ENCODE results near the gene DUSP9. TPM values are rescaled to one million over a fixed set of nuclear protein-coding genes. Genes with fewer than 3 reads are reported as not detected.
"Not testable (repeated sequence)": the region's sequence is repeated elsewhere in the genome, so short reads cannot be mapped to it uniquely, and the experiment has no call there.

DUSP9 gene
- total RNA-seq, 2 donors from 2014 or later = not detected

- intact Hi-C loops (cut with DNase I) = no loop called here
- no peak for DNase-seq (ENCODE audit: low spot score)
Observed at GRCh38 chrX:153687121-153688039, 40.4 kb downstream of the DUSP9 start, which contains the start of gene SLC6A8. Gene SLC6A8 (plus strand): TSS chrX:153687926. CDS start chrX:153688575, 649 bp downstream.

DNA sequence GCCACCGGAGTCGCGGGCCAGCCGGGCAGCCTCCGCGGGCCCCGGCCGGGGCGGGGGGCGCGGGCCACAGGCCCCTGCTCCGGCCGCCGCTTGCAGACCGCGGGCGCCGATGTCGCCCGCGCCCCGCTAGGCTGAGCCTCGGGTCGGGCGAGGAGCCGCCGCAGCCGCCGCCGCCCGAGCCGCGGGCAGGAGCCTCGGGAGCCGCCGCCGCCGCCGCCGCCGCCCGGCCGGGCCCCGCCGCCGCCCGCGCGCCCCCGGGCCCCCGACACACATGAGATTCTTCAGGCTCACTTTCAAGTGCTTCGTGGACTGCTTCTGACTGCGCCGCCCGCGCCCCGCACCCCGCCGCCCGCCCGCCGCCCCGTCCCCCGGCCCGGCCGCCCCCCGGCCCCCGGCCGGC is 41.1 kb downstream of the DUSP9 start:
- no peak for DNase-seq (ENCODE audit: low spot score)
- intact Hi-C loops (cut with DNase I) = no loop called here

DNA sequence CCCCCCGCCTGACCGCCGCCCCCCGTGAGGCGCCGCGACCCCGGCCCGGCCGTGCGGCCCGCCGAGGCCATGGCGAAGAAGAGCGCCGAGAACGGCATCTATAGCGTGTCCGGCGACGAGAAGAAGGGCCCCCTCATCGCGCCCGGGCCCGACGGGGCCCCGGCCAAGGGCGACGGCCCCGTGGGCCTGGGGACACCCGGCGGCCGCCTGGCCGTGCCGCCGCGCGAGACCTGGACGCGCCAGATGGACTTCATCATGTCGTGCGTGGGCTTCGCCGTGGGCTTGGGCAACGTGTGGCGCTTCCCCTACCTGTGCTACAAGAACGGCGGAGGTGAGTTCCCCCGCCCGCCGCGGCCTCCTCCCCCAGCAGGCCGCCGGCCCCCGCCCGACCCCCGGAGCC is 41.5 kb downstream of the DUSP9 start:
- no peak for DNase-seq (ENCODE audit: low spot score)
- intact Hi-C loops (cut with DNase I) = no loop called here

DNA sequence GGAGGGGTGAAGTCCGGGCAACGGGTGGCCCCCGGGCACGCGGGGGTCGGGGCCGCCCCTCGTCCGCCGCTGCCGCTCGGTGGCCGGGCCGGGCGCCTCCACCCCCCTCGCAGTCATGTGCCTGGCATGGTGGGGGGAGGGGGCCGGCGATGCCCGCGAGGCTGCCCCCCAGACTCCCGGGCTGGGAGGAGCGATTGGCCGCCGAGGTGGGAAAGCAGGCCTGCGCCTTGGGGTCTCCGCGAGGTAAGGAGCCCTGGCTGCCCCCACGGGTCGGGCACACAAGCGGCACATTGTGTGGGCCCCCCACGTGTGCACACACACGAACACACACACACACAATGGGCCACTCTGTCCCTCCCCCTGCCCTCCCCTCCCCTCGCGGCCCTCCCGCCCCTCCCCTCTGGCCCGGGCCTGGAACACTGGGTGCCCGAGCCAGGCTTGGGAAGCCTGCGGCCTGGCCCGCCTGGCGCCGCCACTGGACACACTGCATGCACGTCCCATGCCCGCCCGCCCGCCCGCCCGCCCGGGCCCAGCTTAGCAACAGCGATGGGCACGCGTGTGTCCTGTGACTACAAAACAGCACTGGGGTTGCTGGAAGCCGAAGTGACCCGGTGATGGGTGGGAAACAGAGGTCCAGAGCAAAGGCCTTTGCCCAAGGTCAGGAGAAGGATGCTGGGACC is 42.0 kb downstream of the DUSP9 start:
- intact Hi-C loops (cut with DNase I) = no loop called here
- no peak for DNase-seq (ENCODE audit: low spot score)

DNA sequence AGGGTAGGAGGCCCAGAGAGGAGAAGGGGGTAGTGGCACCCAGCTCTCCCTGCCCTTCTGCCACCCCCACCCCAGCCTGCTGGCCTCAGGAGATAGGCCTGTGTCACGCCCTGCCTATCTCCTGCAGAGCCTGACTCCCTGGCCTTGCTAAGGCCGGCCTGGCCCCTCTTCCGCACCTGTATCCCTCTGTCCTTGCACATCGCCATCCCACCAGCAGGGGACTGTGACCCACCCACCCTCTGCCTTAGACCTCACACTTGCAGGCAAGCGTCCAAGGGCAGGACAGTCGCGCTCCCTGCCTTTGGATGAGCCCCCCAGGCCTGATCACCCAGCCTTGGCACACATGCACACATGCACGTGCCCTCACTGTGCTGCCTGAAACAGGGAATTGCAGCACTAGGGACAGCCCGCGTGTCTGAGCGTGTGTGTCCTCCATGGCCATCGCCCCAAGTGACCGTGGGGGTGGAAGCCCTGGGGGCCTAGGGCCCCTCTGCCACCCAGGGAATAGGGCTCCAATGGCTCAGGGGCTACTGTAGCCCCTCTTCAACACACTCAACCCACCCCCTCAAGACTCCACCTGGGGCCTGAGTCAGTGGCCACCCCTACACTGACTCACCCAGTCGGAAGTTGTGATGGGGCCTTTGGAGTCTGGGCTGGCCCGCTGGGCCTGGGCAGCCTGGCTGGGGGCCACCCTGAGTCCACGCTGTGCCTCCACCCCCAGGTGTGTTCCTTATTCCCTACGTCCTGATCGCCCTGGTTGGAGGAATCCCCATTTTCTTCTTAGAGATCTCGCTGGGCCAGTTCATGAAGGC is 42.9 kb downstream of the DUSP9 start:
- DNase-seq (ENCODE audit: low spot score) = no peak
- intact Hi-C loops (cut with DNase I) = no loop called here

- no peak for DNase-seq (ENCODE audit: low spot score)
- intact Hi-C loops (cut with DNase I) = no loop called here
Observed at GRCh38 chrX:153690466-153690865, 43.5 kb downstream of the DUSP9 start.

GRCh38 chrX:153691032-153691827 is 44.2 kb downstream of the DUSP9 start:
- intact Hi-C loops (cut with DNase I); DNase-seq (ENCODE audit: low spot score): not testable (repeated sequence)

GRCh38 chrX:153692003-153692402 is 45.0 kb downstream of the DUSP9 start:
- intact Hi-C loops (cut with DNase I) = no loop called here
- no peak for DNase-seq (ENCODE audit: low spot score)

- intact Hi-C loops (cut with DNase I) = no loop called here
- no peak for DNase-seq (ENCODE audit: low spot score)
Observed at GRCh38 chrX:153692611-153693156, 45.7 kb downstream of the DUSP9 start.

DNA sequence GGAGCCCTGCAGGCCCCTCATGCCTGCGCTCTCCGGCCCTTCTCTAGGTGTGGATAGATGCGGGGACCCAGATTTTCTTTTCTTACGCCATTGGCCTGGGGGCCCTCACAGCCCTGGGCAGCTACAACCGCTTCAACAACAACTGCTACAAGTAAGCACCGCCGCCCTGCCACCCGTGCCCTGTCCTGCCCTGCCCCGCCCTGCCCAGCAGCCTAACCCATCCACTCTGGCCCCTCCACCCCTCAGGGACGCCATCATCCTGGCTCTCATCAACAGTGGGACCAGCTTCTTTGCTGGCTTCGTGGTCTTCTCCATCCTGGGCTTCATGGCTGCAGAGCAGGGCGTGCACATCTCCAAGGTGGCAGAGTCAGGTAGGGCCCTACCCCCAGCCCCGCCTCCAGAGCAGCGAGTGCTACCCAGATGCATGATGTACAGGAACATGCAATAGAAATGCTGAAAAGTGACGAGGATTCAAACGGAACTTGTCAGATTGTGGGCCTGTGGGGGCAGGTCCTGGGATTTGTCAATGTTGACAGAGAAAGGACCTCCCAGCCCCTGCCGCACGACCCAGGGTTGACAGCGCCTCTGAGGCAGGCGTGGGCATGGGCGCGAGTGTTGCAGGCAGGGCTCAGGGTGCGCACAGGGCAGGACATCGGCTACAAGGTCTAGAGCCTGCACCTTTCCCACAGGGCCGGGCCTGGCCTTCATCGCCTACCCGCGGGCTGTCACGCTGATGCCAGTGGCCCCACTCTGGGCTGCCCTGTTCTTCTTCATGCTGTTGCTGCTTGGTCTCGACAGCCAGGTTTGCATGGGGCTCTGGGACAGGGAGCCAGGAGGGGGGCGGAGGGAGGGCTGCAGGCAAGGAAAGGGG is 46.4 kb downstream of the DUSP9 start:
- no peak for DNase-seq (ENCODE audit: low spot score)
- intact Hi-C loops (cut with DNase I) = no loop called here

DNA sequence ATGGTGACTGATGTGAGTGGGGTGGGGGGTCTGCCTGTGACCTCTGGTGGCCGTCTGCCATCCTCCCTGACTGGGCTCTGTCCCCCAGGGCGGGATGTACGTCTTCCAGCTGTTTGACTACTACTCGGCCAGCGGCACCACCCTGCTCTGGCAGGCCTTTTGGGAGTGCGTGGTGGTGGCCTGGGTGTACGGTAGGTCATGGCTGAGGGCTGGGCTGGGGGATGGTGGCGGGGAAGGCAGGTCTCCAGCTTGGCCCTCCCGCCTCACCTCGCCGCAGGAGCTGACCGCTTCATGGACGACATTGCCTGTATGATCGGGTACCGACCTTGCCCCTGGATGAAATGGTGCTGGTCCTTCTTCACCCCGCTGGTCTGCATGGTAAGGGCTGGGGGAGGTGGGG is 47.3 kb downstream of the DUSP9 start:
- intact Hi-C loops (cut with DNase I); DNase-seq (ENCODE audit: low spot score): not testable (repeated sequence)

GRCh38 chrX:153694687-153695270 is 47.8 kb downstream of the DUSP9 start:
- DNase-seq (ENCODE audit: low spot score) = no peak
- intact Hi-C loops (cut with DNase I) = no loop called here

DNA sequence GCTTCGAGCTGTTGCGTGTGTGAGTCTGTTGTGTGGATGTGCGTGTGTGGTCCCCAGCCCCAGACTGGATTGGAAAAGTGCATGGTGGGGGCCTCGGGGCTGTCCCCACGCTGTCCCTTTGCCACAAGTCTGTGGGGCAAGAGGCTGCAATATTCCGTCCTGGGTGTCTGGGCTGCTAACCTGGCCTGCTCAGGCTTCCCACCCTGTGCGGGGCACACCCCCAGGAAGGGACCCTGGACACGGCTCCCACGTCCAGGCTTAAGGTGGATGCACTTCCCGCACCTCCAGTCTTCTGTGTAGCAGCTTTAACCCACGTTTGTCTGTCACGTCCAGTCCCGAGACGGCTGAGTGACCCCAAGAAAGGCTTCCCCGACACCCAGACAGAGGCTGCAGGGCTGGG is 49.1 kb downstream of the DUSP9 start:
- no peak for DNase-seq (ENCODE audit: low spot score)
- intact Hi-C loops (cut with DNase I) = no loop called here

- intact Hi-C loops (cut with DNase I); DNase-seq (ENCODE audit: low spot score): not testable (repeated sequence)
Observed at GRCh38 chrX:153696538-153696937, 49.5 kb downstream of the DUSP9 start.

DNA sequence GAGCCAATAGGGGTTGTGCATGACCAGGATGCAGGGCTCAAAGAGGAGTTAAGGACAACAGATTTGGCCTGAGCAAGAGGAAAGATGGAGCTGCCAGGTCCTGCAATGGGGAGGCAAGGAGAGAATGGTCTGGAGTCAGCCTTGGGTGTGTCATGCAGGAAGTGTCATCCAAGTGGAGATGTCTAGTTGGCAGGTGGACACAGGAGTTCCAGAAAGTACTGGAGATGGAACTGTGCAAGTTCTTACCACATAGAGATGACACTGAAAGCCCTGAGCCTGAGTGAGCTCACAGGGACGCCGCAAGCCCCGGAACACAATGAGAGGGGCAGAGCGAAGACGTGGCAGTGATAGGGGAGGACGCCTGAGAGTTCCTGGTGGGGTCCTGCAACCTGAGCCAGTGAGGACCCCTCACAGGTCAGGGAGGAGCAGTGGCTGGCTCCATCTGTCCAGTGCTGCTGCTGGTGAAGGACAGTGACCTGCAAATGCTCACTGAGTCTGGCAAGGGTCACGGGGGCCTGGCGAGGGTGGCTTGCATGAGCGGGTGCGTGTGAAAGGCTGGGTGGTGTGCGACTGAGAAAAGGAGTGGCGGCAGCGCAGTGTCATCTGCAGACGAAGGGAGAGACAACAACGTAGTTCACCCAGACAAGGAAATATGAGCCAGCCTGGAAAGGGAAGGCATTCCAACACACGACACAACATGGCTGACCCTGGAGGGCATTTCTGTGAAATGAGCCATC is 50.2 kb downstream of the DUSP9 start:
- DNase-seq (ENCODE audit: low spot score); intact Hi-C loops (cut with DNase I): not testable (repeated sequence)

- intact Hi-C loops (cut with DNase I) = no loop called here
- DNase-seq (ENCODE audit: low spot score) = no peak
Observed at GRCh38 chrX:153697924-153698865, 51.2 kb downstream of the DUSP9 start.

All from posterior vena cava (tissue), 2 donors.